Cardiac fibroblast (primary cell): ENCODE measurements around the gene AKAP1.

Experiments
- DNase-seq, 2 donors: peaks; one replicate each; pipeline versions ENCODE4 v3.0.0 to v3.0.0-alpha.2; 2010; ENCODE audit warnings: low read depth in 2 of 2
- H3K4me3 ChIP-seq, 2 donors: replicated peaks in 1 of 2; 1 replicate in 1 of 2; 2 replicates in 1 of 2; pipeline ENCODE4 v1.5.1; 2011; ENCODE audit warnings: low read depth in 2 of 2, low read length in 2 of 2, mild to moderate bottlenecking in 2 of 2, moderate library complexity in 1 of 2
- CTCF ChIP-seq: IDR thresholded peaks from one replicate; pipeline ENCODE4 v1.5.1; 2011; ENCODE audit warnings: low read depth, mild to moderate bottlenecking, low read length, inconsistent platforms

Gene AKAP1

DNA sequence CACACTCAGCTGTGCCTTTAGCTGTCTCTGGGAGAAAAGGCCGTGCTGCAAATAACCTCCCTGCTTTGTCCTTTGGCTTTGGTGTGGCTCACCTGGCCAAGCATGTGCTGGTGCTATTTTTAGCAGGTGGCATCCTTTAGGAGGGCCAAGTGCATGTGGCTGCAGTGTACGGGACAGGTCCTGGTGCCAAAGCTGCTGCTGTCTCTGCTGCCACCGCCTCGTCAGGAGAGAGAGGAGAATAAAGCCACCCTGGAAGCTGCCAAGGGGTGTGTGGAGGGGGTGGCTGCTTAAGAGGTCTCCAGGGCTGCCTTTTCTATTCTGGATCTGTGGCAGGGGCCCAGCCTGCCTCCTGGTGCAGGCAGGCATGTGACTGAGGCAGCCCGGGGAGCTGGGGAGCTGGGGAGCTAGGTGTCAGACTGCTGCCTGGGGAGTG lies 6.2 kb downstream of the AKAP1 start:
- no peak for TF ChIP-seq CTCF
- no peak overlapping the region for H3K4me3 ChIP-seq
- no peak for DNase-seq

DNA sequence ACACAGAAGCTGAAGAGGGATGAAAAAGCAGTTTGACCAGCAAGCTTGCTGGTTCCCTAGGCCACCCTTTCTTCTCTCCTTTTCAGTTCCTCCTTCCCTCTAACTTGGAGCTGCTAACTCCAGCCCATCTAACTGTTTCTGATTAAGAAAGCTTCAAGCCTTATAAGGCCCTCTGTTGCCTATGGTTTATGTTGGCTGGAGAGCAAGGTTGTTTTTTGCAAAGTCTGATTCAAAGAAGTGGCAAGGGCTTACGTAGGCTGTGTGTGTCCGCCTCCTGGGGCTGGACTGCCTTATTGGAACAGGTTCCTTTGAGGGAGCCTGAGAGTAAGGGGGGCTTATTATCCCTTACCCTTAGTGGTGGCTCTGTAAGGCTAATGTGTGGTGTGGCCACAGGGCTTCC lies 7.1 kb downstream of the AKAP1 start:
- TF ChIP-seq CTCF = no peak
- H3K4me3 ChIP-seq = no peak overlapping the region
- DNase-seq = peak; percentile 36 to 67

DNA sequence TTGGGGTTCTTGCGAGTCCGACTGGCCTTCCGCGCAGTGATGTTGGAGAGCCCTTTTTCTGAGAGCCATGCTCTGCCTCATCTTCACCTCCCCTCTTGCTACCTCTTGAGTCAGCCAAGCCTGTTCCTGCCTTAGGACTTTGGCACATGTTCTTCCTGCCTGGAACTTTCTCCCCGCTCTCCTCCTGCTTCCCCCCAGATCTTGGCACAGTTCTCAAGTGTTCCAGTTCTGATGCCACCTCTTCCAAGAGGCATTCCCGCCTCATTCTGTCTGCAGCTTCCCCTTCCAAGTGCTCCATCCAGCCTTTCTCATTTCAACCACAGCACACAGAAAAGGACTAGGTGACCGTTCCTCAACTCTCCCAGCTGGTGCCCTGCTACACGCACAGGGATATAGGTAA lies 7.7 kb downstream of the AKAP1 start:
- no peak overlapping the region for H3K4me3 ChIP-seq
- TF ChIP-seq CTCF = no peak
- DNase-seq = no peak

DNA sequence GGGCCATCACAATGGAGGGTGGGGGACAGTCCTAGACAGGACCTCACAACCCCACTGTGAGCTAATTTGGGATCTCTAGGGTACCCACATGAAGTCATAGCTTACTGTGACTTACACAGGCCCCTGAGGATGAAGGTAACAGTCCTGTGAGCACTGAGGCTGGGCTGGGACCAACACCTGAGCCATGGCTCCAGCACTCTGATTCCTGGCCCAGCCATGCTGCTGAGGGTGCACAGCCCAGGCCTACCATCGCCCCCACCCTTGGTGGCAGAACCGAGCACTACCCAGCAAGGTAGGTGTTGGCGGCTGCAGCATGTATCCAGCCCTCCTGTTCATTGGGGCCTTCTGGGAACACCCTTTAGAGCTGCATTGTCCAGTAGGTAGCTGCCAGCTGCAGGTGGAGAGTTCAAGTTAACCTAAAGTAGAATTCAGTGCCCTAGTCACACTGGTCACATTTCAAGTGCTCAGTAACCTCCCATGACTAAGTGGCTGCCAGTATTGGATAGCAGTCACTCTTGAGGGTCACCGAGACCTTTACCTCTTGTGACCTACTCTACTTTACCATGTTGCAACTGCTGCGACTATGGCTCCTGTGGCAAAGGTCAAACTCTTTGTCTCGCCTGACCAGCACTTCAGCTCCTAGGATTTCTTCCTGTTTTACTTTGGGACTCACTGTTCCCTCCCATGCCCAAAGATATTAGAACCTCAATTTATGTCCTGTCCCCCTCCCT lies 11.6 kb downstream of the AKAP1 start:
- H3K4me3 ChIP-seq = no peak overlapping the region
- no peak for DNase-seq
- no peak for TF ChIP-seq CTCF

GRCh38 chr17:57097832-57098421 lies 12.9 kb downstream of the AKAP1 start:
- no peak overlapping the region for H3K4me3 ChIP-seq
- no peak for TF ChIP-seq CTCF
- DNase-seq = peak; percentile 86 to 90

DNA sequence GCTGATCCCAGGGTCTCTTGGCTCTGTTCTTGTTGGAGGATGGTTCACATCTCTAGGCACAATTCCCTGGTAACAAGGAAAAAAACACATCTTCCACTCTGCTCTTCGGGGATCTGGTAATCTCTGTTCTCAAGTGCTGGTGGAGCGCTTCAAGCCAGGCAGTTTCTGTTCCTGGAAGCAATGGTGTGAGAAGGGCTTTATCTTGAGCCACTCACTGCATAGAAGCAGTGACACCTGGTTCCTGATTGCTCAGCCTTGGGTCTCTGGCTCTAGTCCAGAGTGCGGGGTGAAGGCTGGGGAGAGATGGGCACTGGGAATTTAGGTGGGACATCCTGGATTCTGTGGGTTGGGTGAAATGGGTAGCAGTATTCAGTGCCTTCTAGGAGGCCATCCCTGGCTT lies 14.1 kb downstream of the AKAP1 start:
- no peak for DNase-seq
- H3K4me3 ChIP-seq = no peak overlapping the region
- TF ChIP-seq CTCF = no peak
